Stimulated activated CD8-positive, alpha-beta memory T cell treated with anti-CD3 and anti-CD28 coated beads, Interleukin-15, amount 100 ng/mL, for 1 hour (primary cell): Measurements from ENCODE around the gene ABCC2.
"Not testable (repeated sequence)": the region's sequence is repeated elsewhere in the genome, so short reads cannot be mapped to it uniquely, and the experiment has no call there.

ENCODE experiments used
- DNase-seq: peaks from one replicate; pipeline ENCODE4 v3.0.0-alpha.2; 2020; ENCODE audit warnings: low read depth

Gene ABCC2

DNA sequence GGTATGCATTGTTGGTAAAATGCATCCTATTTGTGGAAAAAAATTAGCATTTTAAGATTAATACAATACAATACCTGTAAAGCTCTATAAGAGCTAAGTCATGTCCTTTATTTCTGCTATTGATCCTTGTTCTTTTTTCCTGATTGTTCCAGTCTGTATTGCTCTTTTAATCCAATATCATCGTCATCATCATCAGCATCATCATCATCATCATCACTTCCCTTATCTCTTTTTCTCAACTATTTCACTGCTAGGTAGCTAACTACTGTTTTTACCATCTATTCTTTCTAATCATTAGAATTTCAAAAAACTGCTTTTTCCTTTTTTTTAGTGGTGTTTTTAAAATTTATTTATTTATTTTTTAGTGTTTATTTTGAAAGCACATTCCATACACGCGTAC lies 71.2 kb downstream of the ABCC2 start:
- DNase-seq, result no peak

DNA sequence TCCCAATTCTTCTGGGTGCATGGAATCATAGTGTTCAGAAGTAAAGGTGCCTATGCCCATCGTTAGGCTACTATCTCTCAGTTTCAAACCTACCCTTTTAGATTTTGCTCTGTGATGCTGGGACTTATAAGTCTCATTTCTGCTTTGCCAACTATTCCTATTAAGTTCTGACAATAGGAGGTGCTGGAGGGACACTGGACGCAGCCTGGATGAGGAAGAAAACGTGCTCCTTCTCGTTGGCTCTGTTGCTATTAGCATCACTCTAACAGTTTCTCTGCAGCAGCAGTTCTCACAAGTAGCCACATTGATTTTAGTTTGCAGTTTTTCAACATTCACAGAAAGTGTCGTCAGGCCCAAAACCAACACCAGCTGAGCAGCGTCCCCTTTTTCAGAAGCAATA lies 72.4 kb downstream of the ABCC2 start:
- no peak for DNase-seq

DNA sequence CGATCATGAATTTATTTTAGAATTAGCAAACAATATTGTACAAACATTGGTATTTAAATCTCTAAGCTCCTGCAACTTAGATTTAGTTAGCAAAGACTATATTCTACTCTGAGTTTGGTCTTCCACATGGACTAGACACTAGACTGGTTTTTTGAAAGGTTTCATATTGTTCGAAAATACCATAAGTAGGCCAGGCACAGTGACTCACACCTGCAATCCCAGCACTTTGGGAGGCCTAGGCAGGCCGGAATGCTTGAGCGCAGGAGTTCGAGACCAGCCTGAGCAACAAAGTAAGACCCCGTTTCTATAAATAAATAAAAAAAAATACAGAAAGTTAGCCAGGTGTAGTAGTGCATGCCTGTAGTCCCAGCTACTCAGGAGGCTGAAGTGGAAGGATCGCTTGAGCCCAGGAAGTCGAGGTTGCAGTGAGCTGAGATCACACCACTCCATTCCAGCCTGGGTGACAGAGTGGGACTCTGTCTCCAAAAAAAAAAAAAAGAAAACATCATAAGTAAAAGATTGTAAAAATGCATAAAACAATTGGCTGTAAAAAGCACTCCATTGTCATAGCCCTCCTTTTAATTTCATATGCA lies 73.1 kb downstream of the ABCC2 start:
- DNase-seq, result no peak

DNA sequence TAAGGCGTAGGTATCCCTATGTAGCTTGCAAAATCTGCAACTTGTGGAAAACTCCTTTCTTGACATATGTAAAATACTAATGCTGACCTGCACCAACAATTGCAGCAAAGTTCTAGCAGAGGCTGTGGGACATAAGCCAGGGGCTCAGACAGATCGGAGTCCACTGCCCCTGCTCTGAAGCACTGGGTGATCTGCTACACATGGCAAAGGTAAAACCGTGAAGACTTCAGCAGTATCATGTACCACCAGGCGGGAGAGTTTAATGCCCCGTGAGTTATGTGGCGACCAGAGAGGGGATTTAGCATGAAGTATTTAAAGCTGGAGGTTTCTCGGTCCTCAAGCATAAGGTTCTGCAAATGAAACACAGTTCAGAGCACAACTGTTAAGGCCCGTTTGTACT lies 76.4 kb downstream of the ABCC2 start:
- DNase-seq, result no peak

DNA sequence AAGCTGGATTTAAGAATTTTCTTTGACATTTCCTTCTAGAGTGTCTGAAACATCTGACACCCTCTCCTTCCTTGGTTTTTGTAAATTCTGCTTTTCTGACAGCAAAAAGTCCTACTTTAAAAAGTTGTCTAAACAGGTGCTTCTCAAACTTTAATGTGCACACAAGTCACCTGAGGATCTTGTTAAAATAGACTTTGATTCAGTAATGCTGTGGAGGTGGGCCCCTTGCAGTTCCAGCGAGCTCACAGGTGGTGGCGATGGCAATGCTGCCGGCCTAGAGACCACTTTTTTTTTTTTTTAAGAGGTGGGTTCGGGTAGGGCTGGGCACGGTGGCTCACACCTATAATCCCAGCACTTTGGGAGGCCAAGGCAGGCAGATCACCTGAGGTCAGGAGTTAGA lies 77.1 kb downstream of the ABCC2 start:
- no peak for DNase-seq

DNA sequence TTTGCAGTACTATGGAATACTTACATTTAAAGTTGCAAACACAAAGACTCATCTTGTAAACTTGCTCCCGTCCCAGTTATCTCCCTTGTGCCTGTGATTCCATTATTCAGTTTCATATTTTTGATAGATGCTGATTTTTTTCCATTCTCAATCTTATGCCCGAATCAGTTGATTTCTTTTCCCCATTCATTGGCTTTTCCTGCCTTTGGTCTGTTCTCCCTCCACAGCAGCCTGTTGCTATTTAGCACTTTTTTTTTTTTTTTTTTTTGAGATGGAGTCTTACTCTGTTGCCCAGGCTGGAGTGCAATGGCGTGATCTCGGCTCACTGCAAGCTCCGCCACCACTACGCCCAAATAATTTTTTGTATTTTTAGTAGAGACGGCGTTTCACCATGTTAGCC lies 78.0 kb downstream of the ABCC2 start:
- DNase-seq, result no peak

DNA sequence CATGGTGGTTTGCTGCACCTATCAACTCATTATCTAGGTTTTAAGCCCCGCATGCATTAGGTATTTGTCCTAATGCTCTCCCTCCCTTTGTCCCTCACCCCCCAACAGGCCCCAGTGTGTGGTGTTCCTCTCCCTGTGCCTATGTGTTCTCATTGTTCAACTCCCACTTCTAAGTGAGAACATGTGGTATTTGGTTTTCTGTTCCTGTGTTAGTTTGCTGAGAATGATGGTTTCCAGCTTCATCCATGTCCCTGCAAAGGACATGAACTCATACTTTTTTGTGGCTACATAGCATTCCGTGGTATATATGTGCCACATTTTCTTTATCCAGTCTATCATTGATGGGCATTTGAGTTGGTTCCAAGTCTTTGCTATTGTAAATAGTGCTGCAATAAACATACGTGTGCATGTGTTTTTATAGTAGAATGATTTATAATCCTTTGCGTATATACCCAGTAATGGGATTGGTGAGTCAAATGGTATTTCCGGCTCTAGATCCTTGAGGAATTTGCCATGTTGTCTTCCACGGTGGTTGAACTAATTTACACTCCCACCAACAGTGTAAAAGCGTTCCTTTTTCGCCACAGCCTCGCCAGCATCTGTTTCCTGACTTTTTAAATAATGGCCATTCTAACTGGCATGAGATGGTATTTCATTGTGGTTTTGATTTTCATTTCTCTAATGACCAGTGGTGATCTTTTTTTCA lies 81.2 kb downstream of the ABCC2 start:
- not testable (repeated sequence) for DNase-seq

DNA sequence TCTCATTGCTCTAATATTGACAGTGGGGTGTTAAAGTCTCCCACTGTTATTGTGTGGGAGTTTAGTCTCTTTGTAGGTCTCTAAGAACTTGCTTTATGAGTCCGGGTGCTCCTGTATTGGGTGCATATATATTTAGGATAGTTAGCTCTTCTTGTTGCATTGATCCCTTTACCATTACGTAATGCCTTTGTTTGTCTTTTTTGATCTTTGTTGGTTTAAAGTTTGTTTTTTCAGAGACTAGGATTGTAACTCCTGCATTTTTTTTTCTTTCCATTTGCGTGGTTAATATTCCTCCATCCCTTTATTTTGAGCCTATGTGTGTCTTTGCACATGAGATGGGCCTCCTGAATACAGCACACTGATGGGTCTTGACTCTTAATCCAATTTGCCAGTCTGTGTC lies 84.8 kb downstream of the ABCC2 start:
- DNase-seq, result not testable (repeated sequence)

DNA sequence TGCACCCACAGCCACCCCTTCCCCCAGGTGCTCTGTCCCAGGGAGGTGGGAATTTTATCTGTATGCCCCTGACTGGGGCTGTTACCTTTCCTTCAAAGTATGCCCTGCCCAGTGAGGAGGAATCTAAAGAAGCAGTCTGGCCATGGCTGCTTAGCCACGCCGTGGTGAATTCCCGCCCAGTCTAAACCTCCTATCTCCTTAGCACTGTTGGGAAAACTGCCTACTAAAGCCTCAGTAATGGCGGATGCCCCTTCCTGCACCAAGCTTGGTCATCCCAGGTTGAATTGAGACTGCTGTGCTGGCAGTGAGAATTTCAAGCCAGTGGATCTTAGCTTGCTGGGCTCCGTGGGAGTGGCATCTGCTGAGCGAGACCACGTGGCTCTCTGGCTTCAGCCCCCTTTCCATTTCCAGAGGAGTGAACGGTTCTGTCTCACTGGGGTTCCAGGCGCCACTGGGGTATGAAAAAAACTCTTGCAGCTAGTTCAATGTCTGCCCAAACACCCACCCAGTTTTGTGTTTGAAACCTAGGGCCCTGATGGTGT lies 87.2 kb downstream of the ABCC2 start:
- DNase-seq, result no peak

DNA sequence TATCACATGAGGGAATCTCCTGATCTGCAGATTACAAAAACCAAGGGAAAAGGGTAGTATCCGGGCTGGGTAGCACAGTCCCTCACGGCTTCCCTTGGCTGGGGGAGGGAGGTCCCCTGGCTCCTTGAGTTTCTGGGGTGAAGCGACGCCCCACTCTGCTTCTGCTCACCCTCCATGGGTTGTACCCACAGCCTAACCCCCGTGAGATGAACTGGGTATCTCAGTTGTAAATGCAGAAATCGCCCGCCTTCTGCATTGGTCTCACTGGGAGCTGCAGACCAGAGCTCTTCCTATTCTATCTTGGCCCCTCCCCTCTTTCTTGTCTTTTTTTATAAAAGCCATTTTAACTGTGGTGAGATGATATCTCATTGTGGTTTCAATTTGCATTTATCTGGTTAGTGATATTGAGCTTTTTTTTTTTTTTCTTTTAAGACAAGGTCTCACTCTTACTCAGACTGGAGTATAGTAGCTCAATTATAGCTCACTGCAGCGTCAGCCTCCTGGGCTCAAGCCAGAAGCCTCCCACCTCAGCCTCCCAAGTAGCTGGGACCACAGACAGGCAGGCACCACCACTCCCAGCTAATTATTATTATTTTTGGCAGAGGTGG lies 87.8 kb downstream of the ABCC2 start:
- DNase-seq, result no peak

DNA sequence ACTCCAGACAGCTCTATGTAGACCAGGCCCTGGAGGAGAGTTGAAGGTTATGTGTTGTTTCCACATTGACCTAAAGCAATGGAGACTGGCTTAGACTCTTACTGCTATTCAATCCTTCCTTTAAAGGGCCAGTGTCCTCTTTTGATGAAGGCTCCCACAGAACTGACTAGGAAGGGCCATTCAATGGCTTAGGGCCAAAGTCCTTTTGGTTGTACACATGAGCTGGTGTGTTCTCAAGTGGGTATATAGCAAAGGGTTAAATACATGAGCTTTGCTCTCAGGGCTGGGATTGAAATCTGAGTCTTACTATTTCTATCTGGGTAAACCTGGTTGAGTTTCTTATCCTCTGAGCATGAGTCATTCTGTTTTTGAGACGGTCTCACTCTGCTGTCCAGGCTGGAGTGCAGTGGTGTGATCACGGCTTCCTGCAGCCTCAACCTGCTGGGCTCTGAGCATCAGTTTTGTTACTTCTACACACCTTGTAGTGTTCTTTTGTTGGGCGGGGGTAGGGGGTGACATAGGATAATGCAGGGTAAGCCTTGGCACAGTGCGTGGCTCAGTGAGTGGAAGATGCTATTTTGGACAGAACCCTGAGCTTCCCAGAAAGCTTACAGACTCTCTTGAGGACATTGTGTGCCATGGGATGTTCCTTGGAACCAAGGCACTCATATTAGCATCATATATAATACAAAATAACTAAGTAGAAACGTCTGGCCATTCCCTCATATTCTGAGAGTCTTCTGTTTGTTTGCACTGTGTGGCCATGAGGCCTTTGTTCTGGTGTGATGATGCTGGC lies 90.1 kb downstream of the ABCC2 start:
- no peak for DNase-seq

DNA sequence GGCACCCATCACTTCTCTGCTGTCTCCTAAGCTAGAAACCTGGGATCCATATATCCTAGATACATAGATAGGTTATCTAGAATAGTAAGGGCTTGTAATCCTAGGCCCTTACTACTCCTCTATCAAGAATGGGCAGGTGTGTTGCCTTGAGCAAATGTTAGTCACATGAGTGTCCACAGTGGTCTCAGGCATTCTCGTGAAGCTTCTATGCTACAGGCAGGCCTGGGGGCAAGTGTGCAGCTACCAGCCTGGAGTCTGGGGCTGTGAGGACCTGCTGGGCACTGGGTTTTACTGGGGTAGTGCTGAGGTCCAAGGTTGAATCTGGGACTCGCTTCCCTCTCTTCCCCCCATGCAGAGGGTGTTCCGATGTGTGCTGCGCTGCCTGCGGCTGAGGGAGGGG lies 91.4 kb downstream of the ABCC2 start:
- DNase-seq, result no peak

DNA sequence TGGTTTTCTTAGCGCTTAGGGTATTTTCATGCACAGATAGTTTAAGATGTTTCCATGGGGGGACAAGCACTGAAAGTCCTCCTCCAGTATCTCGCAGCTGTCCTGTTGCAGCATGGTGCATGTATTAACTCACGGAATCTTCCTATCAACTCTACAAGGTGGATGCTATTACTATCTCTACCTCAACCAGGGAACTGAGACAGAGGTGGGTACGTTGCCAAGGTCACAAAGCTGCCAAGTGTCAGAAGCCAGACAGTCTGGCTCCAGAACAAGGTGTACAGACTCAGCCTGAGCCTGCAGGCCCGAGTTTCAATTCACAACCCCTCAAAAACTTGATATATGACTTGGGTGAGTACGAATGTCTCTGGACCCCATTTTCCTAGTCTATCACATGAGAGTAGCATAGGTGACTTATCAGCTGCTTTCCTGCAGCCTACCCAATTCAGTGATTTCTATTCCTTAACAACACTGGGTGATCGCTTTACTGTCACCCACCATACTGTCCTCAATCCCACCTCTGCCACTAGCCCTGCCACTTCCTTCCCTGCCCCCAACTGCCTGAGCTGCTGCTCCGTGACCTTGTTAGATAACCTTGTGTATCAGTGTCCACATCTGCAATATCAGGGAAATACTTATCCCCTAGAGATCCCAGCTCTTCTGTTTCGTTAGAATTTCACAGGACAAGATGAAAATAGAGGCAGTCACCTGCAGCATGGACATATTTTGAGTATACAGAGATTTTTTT lies 92.1 kb downstream of the ABCC2 start:
- no peak for DNase-seq

DNA sequence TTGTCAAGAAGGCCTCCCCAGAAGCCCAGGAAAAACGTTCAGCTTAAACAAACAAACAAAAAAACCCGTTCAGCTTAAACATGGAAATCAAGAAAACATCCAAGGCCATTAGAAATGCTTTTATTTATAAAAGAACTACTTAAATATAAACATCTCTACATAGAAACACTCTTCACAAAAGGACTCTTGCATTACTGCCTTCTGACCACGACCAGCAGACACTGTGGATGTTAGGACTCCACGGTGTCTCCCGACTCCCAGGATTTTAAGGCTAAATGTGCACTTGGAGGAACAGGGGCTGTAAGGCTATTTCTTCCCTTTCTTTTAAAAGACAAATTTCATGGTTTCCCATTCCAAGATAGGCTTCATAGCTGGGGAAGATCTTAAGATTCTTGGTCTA lies 93.0 kb downstream of the ABCC2 start:
- no peak for DNase-seq

DNA sequence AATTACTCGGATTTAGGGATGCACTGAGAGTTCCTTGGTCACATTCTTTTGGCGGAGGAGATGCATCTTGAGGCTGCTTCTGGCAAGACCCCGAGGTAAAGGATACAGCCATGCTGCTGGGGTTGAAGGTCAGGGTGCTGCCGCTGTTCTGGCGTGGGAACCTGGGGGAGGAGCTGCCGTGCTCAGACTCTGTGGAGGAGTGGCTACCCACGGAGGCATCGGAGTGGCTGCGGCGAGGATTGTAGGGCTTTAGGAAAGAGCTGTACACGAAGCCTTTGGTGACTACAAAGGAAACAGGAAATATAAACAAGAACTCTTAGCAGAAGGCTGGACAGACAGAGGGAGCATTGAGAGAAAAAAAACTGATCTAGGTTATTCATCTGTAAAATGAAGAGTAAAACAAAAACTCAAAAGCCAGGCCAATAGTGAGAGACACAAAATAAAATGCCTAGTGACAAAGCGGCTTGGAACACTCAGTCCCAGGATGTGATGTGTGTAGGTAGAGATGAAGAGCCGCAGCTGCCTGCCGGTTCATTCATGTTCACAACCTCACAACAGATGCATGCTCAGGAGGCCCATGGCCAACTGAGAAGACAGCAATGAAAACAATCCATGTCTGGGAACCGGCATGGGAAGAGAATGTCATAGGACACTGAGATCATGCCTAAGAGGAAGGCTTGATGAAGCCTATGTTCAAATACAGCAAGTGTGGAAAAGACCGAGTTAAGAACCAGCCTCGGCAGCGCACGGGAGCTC lies 97.8 kb downstream of the ABCC2 start:
- no peak for DNase-seq

DNA sequence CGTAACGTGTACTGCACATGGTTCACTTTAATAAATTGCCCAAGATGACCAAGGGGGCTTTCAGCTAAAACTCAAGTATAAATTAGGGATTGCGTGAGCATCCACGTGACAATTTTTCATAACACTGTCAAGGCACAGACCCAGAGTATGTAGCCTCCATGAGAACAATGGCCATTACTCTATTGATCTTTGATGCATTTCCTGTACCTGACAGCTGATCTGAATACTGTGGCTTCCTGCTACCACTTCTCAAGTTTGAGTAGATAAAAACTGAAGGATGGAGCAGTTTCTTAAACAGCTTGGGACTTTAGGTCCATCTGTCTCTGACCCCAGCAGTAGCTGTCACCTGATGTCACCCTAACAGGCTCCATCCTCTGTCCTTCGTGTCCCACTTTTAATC lies 98.9 kb downstream of the ABCC2 start:
- no peak for DNase-seq

DNA sequence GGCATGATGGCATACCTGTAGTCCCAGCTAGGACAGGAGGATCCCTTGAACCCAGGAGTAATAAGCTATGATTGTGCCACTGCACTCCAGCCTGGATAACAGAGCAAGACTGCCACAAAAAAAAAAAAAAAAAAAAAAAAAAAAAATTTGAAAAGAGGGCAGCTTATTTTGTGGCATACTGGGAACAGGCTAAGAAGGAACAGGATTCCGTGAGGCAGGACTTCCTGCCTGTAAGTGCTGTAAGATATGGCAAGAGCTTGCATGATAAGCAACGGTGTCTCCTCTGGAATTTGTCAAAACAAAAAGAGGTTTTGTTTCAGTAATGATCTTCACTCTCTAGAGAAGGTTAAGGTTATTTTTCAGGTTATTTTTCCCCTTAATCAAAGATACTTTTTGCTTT lies 101.1 kb downstream of the ABCC2 start:
- DNase-seq, result no peak

DNA sequence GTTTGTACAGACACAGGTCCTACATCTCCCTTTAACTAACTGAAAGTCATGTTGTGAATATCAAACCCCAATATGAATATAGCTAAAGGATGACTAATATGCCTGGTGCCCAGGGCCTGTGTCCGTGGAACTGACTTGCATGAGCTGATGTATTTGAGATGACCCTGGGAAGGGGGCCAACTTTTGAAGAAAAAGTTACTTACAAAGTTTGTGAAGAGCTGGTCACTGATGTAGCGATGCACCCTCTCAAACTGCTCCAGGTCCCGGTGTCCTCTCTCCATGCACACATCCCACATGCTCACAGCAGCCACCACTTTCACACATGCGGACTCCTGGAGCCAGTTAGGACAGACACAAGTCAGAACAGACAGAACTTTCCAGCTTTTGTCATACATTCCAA lies 106.2 kb downstream of the ABCC2 start:
- no peak for DNase-seq

DNA sequence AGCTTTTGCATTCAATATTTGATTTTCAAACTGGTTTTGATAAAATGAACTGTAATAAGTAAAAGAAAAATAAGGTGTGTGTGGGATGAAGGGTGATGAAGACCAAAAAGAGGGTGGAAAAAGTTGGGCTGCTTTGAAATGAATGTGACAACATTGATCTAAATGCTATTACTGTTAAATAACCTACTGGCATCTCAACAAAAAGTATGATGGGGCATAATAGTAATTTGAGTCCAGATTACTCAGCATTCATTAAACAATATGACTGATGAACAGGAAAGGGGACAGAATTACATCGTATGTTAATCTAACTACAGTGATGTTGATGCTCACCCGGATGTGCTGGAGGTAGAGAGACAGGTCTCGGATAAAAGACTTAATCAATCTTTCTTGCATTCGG lies 112.2 kb downstream of the ABCC2 start:
- DNase-seq, result no peak

DNA sequence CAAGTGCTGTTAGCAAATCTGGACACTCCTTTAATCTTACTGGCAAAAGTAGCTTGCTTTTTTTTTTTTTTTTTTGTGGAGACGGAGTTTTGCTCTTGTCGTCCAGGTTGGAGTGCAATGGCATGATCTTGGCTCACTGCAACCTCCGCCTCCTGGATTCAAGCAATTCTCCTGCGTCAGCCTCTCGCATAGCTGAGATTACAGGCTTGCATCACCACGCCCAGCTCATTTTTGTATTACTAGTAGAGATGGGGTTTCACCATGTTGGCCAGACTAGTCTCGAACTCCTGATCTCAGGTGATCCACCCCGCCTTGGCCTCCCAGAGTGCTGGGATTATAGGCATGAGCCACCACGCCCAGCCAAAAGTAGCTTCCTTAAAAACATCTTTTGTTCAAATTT lies 112.6 kb downstream of the ABCC2 start:
- DNase-seq, result not testable (repeated sequence)

DNA sequence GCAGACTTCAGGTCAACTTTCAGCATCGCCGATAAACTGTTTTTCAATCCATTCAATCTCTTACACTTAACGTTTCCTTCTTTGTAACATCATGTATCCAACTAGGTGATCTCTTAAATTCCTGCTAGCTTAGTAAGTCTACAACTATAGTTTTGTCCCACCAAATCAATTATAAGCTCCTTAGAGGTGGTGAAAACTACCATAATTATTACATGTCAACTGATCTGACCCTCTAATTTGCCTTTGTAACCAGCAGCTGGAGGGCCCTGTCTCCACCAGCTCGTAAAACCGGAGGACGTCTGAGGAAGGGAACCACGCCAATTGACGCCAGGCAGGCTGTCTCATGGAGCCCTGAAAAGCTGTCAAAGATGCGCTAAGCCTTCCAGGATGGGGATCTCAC lies 113.4 kb downstream of the ABCC2 start:
- no peak for DNase-seq
